Measurements from ENCODE around the gene ATP10A. TPM values are rescaled to one million over a fixed set of nuclear protein-coding genes. Genes with fewer than 3 reads are reported as not detected.
A peak's percentile ranks its signal among the peaks of the same experiment; 100 is the strongest.

The ATP10A gene
- total RNA-seq, 4 donors from 2014 or later = 2.7 to 7.0 (median 3.4) TPM

- Histone ChIP-seq H3K27ac (peak overlapping the region in 2 of 3 donors; percentile 7 to 17), H3K27me3 (no peaks in the 10 kb centered on the region), H3K4me3 (replicated peaks in 1 of 3) (no peak overlapping the region), H3K36me3 (no peaks in the 10 kb centered on the region), H3K9me3 (no peaks in the 10 kb centered on the region), H3K4me1 (no peaks in the 10 kb centered on the region)
- intact Hi-C loops (cut with DNase I) = no loop called here
- WGBS, 2 donors = 78 to 90% methylated on average over 6 of the region's 6 CpGs
- TF ChIP-seq CTCF (IDR thresholded peaks at IDR 0.05) = no peak
- no peak for TF ChIP-seq POLR2A (IDR thresholded peaks at IDR 0.05)
- DNase-seq = no peak
These were observed 179.7 kb downstream of the ATP10A start for GRCh38 chr15:25683415-25683814.

- WGBS, 2 donors = 27 to 43% methylated on average over 7 of the region's 7 CpGs
- H3K36me3 ChIP-seq = no peaks in the 10 kb centered on the region
- no peak overlapping the region for H3K27ac ChIP-seq
- intact Hi-C loops (cut with DNase I) = no loop called here
- H3K27me3 ChIP-seq = no peaks in the 10 kb centered on the region
- no peak overlapping the region for H3K4me3 ChIP-seq (replicated peaks in 1 of 3)
- peak; percentile 51 to 59 for DNase-seq
- TF ChIP-seq POLR2A (IDR thresholded peaks at IDR 0.05) (no peak), CTCF (IDR thresholded peaks at IDR 0.05) (no peak)
- H3K4me1 ChIP-seq = no peaks in the 10 kb centered on the region
- no peaks in the 10 kb centered on the region for H3K9me3 ChIP-seq
These were observed 180.8 kb downstream of the ATP10A start for GRCh38 chr15:25682340-25682739.

- intact Hi-C loops (cut with DNase I) = no loop called here
- Histone ChIP-seq H3K9me3 (no peaks in the 10 kb centered on the region), H3K4me3 (replicated peaks in 1 of 3) (no peak overlapping the region), H3K36me3 (no peaks in the 10 kb centered on the region), H3K27me3 (no peaks in the 10 kb centered on the region), H3K4me1 (no peaks in the 10 kb centered on the region), H3K27ac (no peak overlapping the region)
- no peak for DNase-seq
- TF ChIP-seq POLR2A (IDR thresholded peaks at IDR 0.05) (no peak), CTCF (IDR thresholded peaks at IDR 0.05) (no peak)
- 87 to 92% methylated on average over 9 of the region's 9 CpGs for WGBS, 2 donors
These were observed 182.5 kb downstream of the ATP10A start for GRCh38 chr15:25680686-25681025.

- Histone ChIP-seq H3K4me1 (no peaks in the 10 kb centered on the region), H3K4me3 (replicated peaks in 1 of 3) (no peak overlapping the region), H3K27ac (no peak overlapping the region), H3K27me3 (no peaks in the 10 kb centered on the region), H3K9me3 (no peaks in the 10 kb centered on the region), H3K36me3 (no peaks in the 10 kb centered on the region)
- TF ChIP-seq CTCF (IDR thresholded peaks at IDR 0.05) = no peak
- TF ChIP-seq POLR2A (IDR thresholded peaks at IDR 0.05) = no peak
- 92 to 93% methylated on average over 25 of the region's 25 CpGs for WGBS, 2 donors
- intact Hi-C loops (cut with DNase I) = no loop called here
- DNase-seq = no peak
These were observed 183.0 kb downstream of the ATP10A start for GRCh38 chr15:25679964-25680685.

- Histone ChIP-seq H3K36me3 (no peaks in the 10 kb centered on the region), H3K4me3 (replicated peaks in 1 of 3) (no peak overlapping the region), H3K27ac (no peak overlapping the region), H3K9me3 (no peaks in the 10 kb centered on the region), H3K27me3 (no peaks in the 10 kb centered on the region), H3K4me1 (no peaks in the 10 kb centered on the region)
- WGBS, 2 donors = 81 to 86% methylated on average over 9 to 10 of the region's 11 CpGs
- DNase-seq = no peak
- TF ChIP-seq POLR2A (IDR thresholded peaks at IDR 0.05) (no peak), CTCF (IDR thresholded peaks at IDR 0.05) (no peak)
- intact Hi-C loops (cut with DNase I) = no loop called here
These were observed 183.6 kb downstream of the ATP10A start for GRCh38 chr15:25679492-25679891.
